ENCODE results near the gene RASGEF1B.

DNA sequence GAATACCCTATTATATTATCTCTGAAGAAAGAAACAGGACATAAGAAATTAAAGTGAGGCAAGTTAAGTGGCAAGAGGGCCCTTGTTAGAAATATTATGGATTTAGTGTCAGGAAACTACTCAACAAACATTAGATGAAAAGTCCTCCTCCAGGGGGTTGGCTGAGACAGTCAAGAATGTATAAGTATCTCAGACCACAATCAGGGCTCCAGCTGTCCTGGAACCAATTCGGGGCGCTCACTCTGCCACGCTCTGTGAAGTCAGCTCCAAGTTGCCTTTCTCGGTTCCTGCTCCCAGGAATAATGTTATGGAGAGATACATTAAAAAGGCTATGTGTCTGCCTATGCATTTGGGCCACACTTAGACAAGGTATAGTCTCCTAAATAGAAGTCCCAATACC is 73.3 kb downstream of the RASGEF1B start:
- TF ChIP-seq, protein P1, sequence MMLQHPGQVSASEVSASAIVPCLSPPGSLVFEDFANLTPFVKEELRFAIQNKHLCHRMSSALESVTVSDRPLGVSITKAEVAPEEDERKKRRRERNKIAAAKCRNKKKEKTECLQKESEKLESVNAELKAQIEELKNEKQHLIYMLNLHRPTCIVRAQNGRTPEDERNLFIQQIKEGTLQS (IDR thresholded peaks at IDR 0.05): no peak
- TF ChIP-seq CTCF (IDR thresholded peaks at IDR 0.05; ENCODE audit: low read depth, low read length, missing input control): no peak
- TF ChIP-seq, protein P2, sequence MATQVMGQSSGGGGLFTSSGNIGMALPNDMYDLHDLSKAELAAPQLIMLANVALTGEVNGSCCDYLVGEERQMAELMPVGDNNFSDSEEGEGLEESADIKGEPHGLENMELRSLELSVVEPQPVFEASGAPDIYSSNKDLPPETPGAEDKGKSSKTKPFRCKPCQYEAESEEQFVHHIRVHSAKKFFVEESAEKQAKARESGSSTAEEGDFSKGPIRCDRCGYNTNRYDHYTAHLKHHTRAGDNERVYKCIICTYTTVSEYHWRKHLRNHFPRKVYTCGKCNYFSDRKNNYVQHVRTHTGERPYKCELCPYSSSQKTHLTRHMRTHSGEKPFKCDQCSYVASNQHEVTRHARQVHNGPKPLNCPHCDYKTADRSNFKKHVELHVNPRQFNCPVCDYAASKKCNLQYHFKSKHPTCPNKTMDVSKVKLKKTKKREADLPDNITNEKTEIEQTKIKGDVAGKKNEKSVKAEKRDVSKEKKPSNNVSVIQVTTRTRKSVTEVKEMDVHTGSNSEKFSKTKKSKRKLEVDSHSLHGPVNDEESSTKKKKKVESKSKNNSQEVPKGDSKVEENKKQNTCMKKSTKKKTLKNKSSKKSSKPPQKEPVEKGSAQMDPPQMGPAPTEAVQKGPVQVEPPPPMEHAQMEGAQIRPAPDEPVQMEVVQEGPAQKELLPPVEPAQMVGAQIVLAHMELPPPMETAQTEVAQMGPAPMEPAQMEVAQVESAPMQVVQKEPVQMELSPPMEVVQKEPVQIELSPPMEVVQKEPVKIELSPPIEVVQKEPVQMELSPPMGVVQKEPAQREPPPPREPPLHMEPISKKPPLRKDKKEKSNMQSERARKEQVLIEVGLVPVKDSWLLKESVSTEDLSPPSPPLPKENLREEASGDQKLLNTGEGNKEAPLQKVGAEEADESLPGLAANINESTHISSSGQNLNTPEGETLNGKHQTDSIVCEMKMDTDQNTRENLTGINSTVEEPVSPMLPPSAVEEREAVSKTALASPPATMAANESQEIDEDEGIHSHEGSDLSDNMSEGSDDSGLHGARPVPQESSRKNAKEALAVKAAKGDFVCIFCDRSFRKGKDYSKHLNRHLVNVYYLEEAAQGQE (IDR thresholded peaks at IDR 0.05): no peak
- no peak for TF ChIP-seq GABPA (IDR thresholded peaks at IDR 0.05 in 1 of 2, conservative IDR thresholded peaks at IDR 0.05 in 1 of 2)
- no peak for TF ChIP-seq YY1 (IDR thresholded peaks at IDR 0.05)
- no peak for TF ChIP-seq TAF1 (conservative IDR thresholded peaks at IDR 0.05)
- no peak for TF ChIP-seq JUND (IDR thresholded peaks at IDR 0.05)
- TF ChIP-seq EGR1 (IDR thresholded peaks at IDR 0.05; ENCODE audit: low read depth in 2 of 2): no peak
- no peak for TF ChIP-seq RAD21 (IDR thresholded peaks at IDR 0.05)
- no peak for TF ChIP-seq HNF4G (IDR thresholded peaks at IDR 0.05)
- no peak for TF ChIP-seq FOXA1 (IDR thresholded peaks at IDR 0.05)
- no peak for TF ChIP-seq NR2F2 (IDR thresholded peaks at IDR 0.05)
- TF ChIP-seq ZBTB33 (IDR thresholded peaks at IDR 0.05): no peak
- no peak for TF ChIP-seq RXRA (IDR thresholded peaks at IDR 0.05)

All from liver (tissue), 3 donors.